Right lobe of liver (tissue), 6 donors: Measurements from ENCODE around the gene CRTC1. TPM values are rescaled to one million over a fixed set of nuclear protein-coding genes. Genes with fewer than 3 reads are reported as not detected.

Experiments
- ATAC-seq, 4 donors: fragments of 200-7000 bp; cut with Tn5 transposase; one replicate each; pipeline ENCODE4 v1.9.1; 2020; ENCODE audit warnings: mild to moderate bottlenecking in 4 of 4, moderate library complexity in 4 of 4
- DNase-seq, 3 donors: peaks; one replicate each; pipeline ENCODE4 v3.0.0-alpha.2; 2020
- H3K27ac ChIP-seq, 3 donors: fragments of 200-600 bp; one replicate each; pipeline ENCODE4 v1.8.0; 2022
- H3K27me3 ChIP-seq, 2 donors: fragments of 200-600 bp; one replicate each; pipeline ENCODE4 v1.8.0; 2022
- H3K36me3 ChIP-seq, 4 donors: fragments of 200-600 bp; sonication (generic) in 1 of 4; one replicate each; pipeline versions ENCODE4 v1.5.1 to v1.8.0; 2017 to 2022; ENCODE audit warnings: control low read depth in 1 of 4
- H3K4me1 ChIP-seq, 4 donors: fragments of 200-600 bp; sonication (generic) in 1 of 4; one replicate each; pipeline versions ENCODE4 v1.5.1 to v1.8.0; 2017 to 2022; ENCODE audit warnings: control low read depth in 1 of 4
- H3K4me3 ChIP-seq, 3 donors: fragments of 200-600 bp; one replicate each; pipeline ENCODE4 v1.8.0; 2022
- H3K9me3 ChIP-seq, 4 donors: fragments of 200-600 bp; sonication (generic) in 1 of 4; one replicate each; pipeline versions ENCODE4 v1.5.1 to v1.8.0; 2017 to 2022; ENCODE audit warnings: control low read depth in 1 of 4
- POLR2A ChIP-seq: fragments of 450-650 bp; IDR thresholded peaks from one replicate; pipeline ENCODE4 v1.6.1; 2017; ENCODE audit warnings: antibody characterized with exemption, mild to moderate bottlenecking
- WGBS: methylation state at CpG from one replicate; pipeline ENCODE4 v1.1.6; 2018; ENCODE audit warnings: low coverage, low lambda C conversion rate; ENCODE audit not compliant: insufficient coverage; ENCODE audit errors: missing lambda C conversion rate; 5-methylcytosine and 5-hydroxymethylcytosine counted together
- intact Hi-C, 2 donors: fragments of 100-400 bp; cut with DNase I; formaldehyde crosslinking; loops; one replicate each; pipeline versions ENCODE4 v1.11.2 to v1.14.1; 2022
- total RNA-seq, 6 experiments: library from RNA; depleted of rRNA in 2 of 6; stranded (reverse); fragments of >200 nt in 2 of 6; fragmentation: NEBNext Ultra II Directional in 3 of 6; extraction: Animal tissue kit (Norgen Biotek cat#: 25700) in 3 of 6; gene quantifications; one replicate each; pipeline versions ENCODE4 v1.1.0 to v1.2.4, GENCODE V29; 2016 to 2023
- TF ChIP-seq, protein P1 (sequence below), 4 donors: fragments of 200-600 bp in 3 of 4; fragments of 450-650 bp in 1 of 4; IDR thresholded peaks; one replicate each; pipeline versions ENCODE4 v1.5.1 to v1.8.0; 2016 to 2022; ENCODE audit warnings: antibody characterized with exemption in 4 of 4, mild to moderate bottlenecking in 2 of 4
- donor health status: DM: no; HTN: yes; CAD: no.
- donor health status: DM: no; HTN: no; CAD: no.
- donor health status: DM: no; HTN: no; CAD: no.
- donor health status: DM: no; HTN: yes; CAD: no.
- donor health status: DM: no; HTN: yes; CAD: no.

Gene CRTC1
- total RNA-seq, 6 experiments from 2014 or later = 1.7 to 7.2 (median 4.9) TPM

DNA sequence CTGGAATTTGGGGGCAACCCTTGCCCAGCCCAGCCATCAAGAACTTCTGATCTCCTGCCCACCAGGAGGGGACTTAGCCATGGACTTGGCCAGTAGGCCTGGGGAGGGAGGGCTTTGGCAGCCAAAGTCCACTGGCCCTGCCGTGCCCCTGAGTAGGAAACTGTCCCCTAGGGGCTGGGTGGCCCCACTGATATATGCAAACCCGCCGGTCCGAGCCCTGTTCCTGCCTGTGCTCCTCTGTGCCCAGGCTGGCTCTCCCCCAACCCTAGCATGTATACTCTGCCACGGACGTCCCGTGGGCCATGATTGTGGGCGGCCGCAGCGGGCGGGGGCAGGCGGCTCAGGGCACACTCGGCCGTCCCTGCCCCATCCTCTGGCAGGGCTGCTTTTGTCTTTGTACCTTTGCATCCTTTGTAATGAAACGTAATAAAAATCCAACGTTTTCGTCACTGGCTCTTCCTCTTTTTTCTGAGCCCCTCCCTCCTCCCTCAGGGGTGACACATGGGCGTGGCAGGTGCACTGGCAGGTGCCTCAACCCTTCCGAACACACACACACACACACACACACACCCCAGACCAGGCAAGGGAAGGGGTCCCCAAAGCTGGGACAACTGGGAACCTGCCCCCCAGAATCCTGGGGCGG is 98.5 kb downstream of the CRTC1 start:
- H3K36me3 ChIP-seq = no peaks in the 10 kb centered on the region
- WGBS = 66% methylated on average over 12 of the region's 20 CpGs
- ATAC-seq (no peak), DNase-seq (no peak)
- no peak overlapping the region for H3K27ac ChIP-seq
- H3K9me3 ChIP-seq = no peaks in the 10 kb centered on the region
- TF ChIP-seq POLR2A = no peak
- TF ChIP-seq, protein P1, sequence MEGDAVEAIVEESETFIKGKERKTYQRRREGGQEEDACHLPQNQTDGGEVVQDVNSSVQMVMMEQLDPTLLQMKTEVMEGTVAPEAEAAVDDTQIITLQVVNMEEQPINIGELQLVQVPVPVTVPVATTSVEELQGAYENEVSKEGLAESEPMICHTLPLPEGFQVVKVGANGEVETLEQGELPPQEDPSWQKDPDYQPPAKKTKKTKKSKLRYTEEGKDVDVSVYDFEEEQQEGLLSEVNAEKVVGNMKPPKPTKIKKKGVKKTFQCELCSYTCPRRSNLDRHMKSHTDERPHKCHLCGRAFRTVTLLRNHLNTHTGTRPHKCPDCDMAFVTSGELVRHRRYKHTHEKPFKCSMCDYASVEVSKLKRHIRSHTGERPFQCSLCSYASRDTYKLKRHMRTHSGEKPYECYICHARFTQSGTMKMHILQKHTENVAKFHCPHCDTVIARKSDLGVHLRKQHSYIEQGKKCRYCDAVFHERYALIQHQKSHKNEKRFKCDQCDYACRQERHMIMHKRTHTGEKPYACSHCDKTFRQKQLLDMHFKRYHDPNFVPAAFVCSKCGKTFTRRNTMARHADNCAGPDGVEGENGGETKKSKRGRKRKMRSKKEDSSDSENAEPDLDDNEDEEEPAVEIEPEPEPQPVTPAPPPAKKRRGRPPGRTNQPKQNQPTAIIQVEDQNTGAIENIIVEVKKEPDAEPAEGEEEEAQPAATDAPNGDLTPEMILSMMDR (IDR thresholded peaks at IDR 0.05) = no peak
- no peak overlapping the region for H3K4me3 ChIP-seq
- intact Hi-C loops = no loop called here
- no peaks in the 10 kb centered on the region for H3K4me1 ChIP-seq
- peaks cover 0 to 2% of the 10 kb centered on the region in 2 donors for H3K27me3 ChIP-seq

DNA sequence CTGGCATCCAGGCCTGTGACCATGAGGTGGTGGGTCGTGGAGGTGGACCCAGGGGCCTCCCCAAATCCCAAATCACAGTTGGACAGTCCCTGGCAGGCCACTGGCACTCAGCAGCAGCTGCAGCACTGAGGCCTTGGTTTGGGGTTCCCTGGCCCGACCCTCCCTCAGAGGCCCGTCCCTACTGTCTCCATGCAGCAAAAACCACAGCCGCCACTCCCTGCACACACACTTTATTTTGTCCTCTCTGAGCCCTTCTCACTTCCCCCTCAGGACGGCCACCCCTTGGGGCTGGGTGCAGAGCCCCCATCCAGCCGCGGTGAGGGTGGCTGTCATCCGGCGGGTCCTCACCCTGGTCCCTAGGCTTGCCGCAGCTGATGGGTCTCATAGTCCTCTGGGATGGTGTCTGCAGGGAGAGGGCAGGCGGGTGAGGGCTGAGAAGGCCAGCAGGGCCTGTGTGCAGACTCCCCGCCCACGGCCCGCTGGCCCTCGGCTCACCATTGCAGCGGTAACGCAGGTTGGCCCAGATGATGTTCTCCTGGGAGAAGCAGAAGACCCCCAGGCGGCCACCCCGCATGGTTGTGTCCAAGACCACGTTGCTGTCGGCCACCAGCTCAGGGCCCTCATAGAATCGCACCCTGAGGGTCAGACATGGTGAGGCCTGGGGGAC is 99.2 kb downstream of the CRTC1 start:
- peaks cover 5 to 9% of the 10 kb centered on the region in 2 donors for H3K27me3 ChIP-seq
- no peaks in the 10 kb centered on the region for H3K9me3 ChIP-seq
- DNase-seq = no peak
- intact Hi-C loops = no loop called here
- 80% methylated on average over 1 of the region's 22 CpGs for WGBS
- no peaks in the 10 kb centered on the region for H3K36me3 ChIP-seq
- H3K4me3 ChIP-seq = no peak overlapping the region
- no peak overlapping the region for H3K27ac ChIP-seq
- H3K4me1 ChIP-seq = no peaks in the 10 kb centered on the region
- TF ChIP-seq POLR2A = no peak
- TF ChIP-seq, protein P1 (IDR thresholded peaks at IDR 0.05) = no peak
- no peak for ATAC-seq

DNA sequence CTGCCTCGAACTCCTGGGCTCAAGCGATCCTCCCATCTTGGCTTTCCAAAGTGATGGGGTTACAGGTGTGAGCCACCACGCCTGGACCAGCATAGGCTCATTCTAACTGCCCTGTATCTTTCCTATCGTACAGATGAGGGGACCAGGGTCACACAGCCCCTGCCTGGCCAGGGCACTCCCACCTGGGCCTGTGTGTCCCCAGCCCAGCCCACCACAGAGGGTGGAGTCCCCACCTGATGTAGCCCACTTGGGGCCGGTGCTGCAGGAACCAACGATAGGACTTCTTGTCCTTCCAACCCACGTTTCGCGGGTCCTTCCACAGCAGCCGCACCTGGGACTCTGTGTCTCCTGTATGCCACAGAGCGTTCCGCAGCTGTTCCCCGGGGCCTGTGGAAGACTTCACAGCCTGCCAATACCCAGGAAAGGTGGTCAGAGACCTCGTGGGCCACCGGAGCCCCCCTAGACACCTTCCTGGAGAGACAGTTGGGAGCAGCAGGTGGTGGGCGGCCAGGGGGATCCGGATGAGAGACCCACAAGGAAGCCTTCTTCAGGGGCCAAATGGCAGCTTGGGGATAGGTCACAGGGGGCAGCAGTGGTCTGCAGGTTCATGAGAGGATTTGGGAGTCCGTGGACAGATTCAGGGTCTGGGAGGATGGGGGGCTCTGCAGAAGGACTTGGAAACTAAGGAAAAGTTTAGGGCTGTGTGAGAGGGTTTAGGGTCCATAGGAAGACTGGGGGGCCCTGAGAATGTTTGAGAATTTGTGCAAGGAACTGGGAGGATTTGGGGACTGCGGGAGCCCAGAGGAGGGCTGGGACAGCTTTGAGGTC is 100.7 kb downstream of the CRTC1 start:
- no peak overlapping the region for H3K4me3 ChIP-seq
- WGBS = 66% methylated on average over 9 of the region's 19 CpGs
- no peak for ATAC-seq
- H3K27ac ChIP-seq = no peak overlapping the region
- DNase-seq = no peak
- no peaks in the 10 kb centered on the region for H3K9me3 ChIP-seq
- H3K36me3 ChIP-seq = no peaks in the 10 kb centered on the region
- peaks cover 20 to 23% of the 10 kb centered on the region in 2 donors for H3K27me3 ChIP-seq
- no peaks in the 10 kb centered on the region for H3K4me1 ChIP-seq
- intact Hi-C loops = no loop called here
- no peak for TF ChIP-seq POLR2A
- TF ChIP-seq, protein P1 (IDR thresholded peaks at IDR 0.05) = no peak

DNA sequence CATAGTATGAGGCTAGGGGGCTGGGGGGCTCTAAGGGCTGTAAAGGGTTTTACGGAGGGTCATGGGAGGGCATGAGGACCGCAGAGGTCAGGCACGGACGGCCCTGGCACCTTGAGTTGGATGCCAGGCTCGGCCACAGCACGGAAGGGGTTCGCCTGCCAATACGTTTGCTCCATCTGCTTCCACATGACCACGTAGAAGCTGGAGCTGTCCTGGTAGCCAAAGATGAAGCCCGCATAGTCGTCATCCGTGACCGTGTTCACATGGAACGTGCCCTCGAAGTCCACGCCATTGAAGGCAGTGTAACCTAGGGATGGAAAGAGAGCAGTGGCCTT is 101.3 kb downstream of the CRTC1 start:
- ATAC-seq (no peak), DNase-seq (no peak)
- Histone ChIP-seq H3K4me1 (peaks cover 0 to under 1% (median 0%) of the 10 kb centered on the region in 4 donors), H3K9me3 (no peaks in the 10 kb centered on the region), H3K4me3 (no peak overlapping the region), H3K27ac (no peak overlapping the region), H3K36me3 (no peaks in the 10 kb centered on the region), H3K27me3 (peaks cover 20 to 29% of the 10 kb centered on the region in 2 donors)
- whole genome bisulfite sequencing = 87% methylated on average over 3 of the region's 16 CpGs
- TF ChIP-seq, protein P1 (IDR thresholded peaks at IDR 0.05) = no peak
- no peak for TF ChIP-seq POLR2A
- intact Hi-C loops = no loop called here
